Measurements from ENCODE around the gene NFKB1.

GRCh38 chr4:102517753-102518152, 16.6 kb downstream of the NFKB1 start:
- no peak for TF ChIP-seq CTCF (IDR thresholded peaks at IDR 0.05)
- TF ChIP-seq POLR2A (IDR thresholded peaks at IDR 0.05), result no peak

Data from adrenal gland (tissue), 5 donors.